ENCODE data around the gene NCR2. TPM values are rescaled to one million over a fixed set of nuclear protein-coding genes. Genes with fewer than 3 reads are reported as not detected.
A peak's percentile ranks its signal among the peaks of the same experiment; 100 is the strongest.

Gene NCR2
- total and polyA plus RNA-seq, 9 of the 15 experiments (the other 6 are each of a cell fraction or from before 2014, with no cell fraction given), result not detected

DNA sequence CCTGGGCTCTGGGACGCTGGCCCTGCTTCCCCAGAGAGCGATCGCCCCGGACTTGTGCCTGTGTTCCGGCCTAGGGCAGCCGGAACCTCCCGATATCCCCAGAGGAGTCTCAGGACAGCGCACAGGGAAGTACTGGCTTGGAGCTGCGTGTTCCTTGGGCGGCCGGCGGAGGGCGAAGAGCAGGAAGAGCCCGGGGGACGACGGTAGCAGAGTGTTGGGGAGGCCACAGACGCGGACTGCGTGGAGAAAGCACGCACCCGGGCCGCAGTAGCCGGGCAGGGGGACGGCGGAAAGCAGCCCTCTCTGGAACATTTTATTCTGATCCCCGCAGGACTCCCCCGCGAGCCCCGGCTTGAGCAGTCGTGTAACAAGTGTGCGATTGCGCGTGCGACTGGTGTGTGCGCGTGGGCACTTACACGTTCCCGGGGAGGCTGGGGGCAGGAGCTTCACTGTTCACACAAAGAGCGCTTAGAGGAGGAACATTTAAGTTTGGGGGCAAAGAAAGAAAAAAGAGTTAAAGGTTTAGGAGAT is 36.1 kb downstream of the NCR2 start:
- POLR2A ChIA-PET, result interaction anchor here (0.7 kb wide), 1 partner anchor 91 kb away, joined by 3 read pairs; no protein-coding TSS in a partner anchor
- Histone ChIP-seq H3K36me3 (ENCODE audit: control insufficient read depth, insufficient read depth, low read length) (no peaks in the 10 kb centered on the region), H3K4me3 (no peak overlapping the region), H3K27ac (ENCODE audit: extremely low read depth, low read depth, low read length) (no peak overlapping the region), H4K20me1 (replicated peaks; ENCODE audit: control insufficient read depth, insufficient read depth, low read length) (peaks cover 8% of the 10 kb centered on the region; the same call in 1 of the 2 replicates), H3K9me1 (ENCODE audit: control insufficient read depth, insufficient read depth, low read length) (no peaks in the 10 kb centered on the region), H3K9ac (ENCODE audit: insufficient read depth in 1 of 2, low read depth in 2 of 2, low read length in 2 of 2) (no peak overlapping the region), H3K4me2 (ENCODE audit: insufficient read depth, low read length) (no peak overlapping the region), H3K27me3 (ENCODE audit: control insufficient read depth in 2 of 2, insufficient read depth in 2 of 2, low read length in 2 of 2) (peaks cover 40 to 62% of the 10 kb centered on the region in 2 experiments), H3K9me3 (replicated peaks; ENCODE audit: control insufficient read depth, insufficient read depth, low read depth, low read length) (no peaks in the 10 kb centered on the region), H3K4me1 (replicated peaks in 1 of 2; ENCODE audit: control insufficient read depth in 2 of 2, insufficient read depth in 2 of 2, low read length in 2 of 2) (peaks cover 0 to 26% of the 10 kb centered on the region in 2 experiments; a peak in 2 of 5 replicates), H2AFZ (ENCODE audit: low read depth, low read length) (no peak overlapping the region), H3K79me2 (ENCODE audit: control insufficient read depth, insufficient read depth, low read length) (no peaks in the 10 kb centered on the region)
- intact Hi-C loops (cut with micrococcal nuclease), result no loop called here
- DNase-seq (ENCODE audit: extremely low read depth in 1 of 4, low spot score in 3 of 4) (peak in 1 of 4 experiments; percentile 12), ATAC-seq (peak; percentile 33; the same call in 1 of the 3 replicates), FAIRE-seq (no peak)
- WGBS (ENCODE audit: insufficient coverage, low coverage, missing lambda C conversion rate), result 13% methylated on average over 34 of the region's 39 CpGs
- in situ Hi-C loops (cut with MboI), result loop anchor here (5.0 kb wide), 1 partner anchor 311 kb away; no protein-coding TSS in a partner anchor
- no TSS peak for BruUV-seq (replicated peaks)
- TF ChIP-seq HNRNPLL (IDR thresholded peaks at IDR 0.05; ENCODE audit: low read depth, low read length, poor library complexity, severe bottlenecking), result peak; percentile 2
- TF ChIP-seq JUND (IDR thresholded peaks at IDR 0.05; ENCODE audit: borderline replicate concordance, low read depth, low read length), result no peak
- no peak for TF ChIP-seq JUND (tag; IDR thresholded peaks at IDR 0.05; ENCODE audit: borderline replicate concordance, low read depth, low read length)
- CTCF ChIA-PET (ENCODE audit: low intra/inter-chr PET ratio), result interaction anchor here (0.7 to 7.0 kb wide), 2 partner anchors 312 to 673 kb away, joined by 3 to 150 read pairs; no protein-coding TSS in a partner anchor
